LNCaP clone FGC (cell line): ENCODE measurements around the gene DMRTC2.

ENCODE experiments used
- DNase-seq: peaks from one replicate; pipeline ENCODE4 v3.0.0-alpha.2; 2011; ENCODE audit warnings: low read depth
- H3K4me3 ChIP-seq: 2 replicates; pipeline ENCODE4 v1.5.1; 2011; ENCODE audit warnings: mild to moderate bottlenecking, low read depth, low read length, control low read depth
- CTCF ChIP-seq: IDR thresholded peaks from 2 replicates; pipeline ENCODE4 v1.5.1; 2012; ENCODE audit warnings: mild to moderate bottlenecking; ENCODE audit not compliant: control insufficient read depth, insufficient read depth; ENCODE audit errors: extremely low read depth

DMRTC2 gene

GRCh38 chr19:41895745-41896580 lies 51.1 kb downstream of the DMRTC2 start:
- no peak for TF ChIP-seq CTCF
- DNase-seq = no peak
- H3K4me3 ChIP-seq = no peak overlapping the region

GRCh38 chr19:41896581-41896942 lies 51.7 kb downstream of the DMRTC2 start:
- DNase-seq = no peak
- no peak for TF ChIP-seq CTCF
- H3K4me3 ChIP-seq = no peak overlapping the region

- TF ChIP-seq CTCF = no peak
- no peak for DNase-seq
- H3K4me3 ChIP-seq = no peak overlapping the region
These were observed 52.3 kb downstream of the DMRTC2 start for GRCh38 chr19:41897181-41897580.

GRCh38 chr19:41897820-41898219 lies 53.0 kb downstream of the DMRTC2 start:
- H3K4me3 ChIP-seq = no peak overlapping the region
- no peak for DNase-seq
- TF ChIP-seq CTCF = no peak

- no peak overlapping the region for H3K4me3 ChIP-seq
- DNase-seq = no peak
- TF ChIP-seq CTCF = no peak
These were observed 53.4 kb downstream of the DMRTC2 start for GRCh38 chr19:41898235-41898634.
